Gastroesophageal sphincter (tissue), 3 donors: ENCODE measurements around the gene CALB2.

Experiments
- CTCF ChIP-seq, 4 experiments: fragments of 200-600 bp in 2 of 4; fragments of 450-650 bp in 2 of 4; sonication (generic) in 1 of 4; IDR thresholded peaks; one replicate each; pipeline ENCODE4 v1.5.1; 2017 to 2019; ENCODE audit warnings: antibody characterized with exemption in 4 of 4, mild to moderate bottlenecking in 2 of 4, moderate library complexity in 2 of 4
- POLR2A ChIP-seq, 2 donors: fragments of 450-650 bp; IDR thresholded peaks; one replicate each; pipeline ENCODE4 v1.6.1; 2017; ENCODE audit warnings: antibody characterized with exemption in 2 of 2, mild to moderate bottlenecking in 2 of 2, moderate library complexity in 1 of 2
- POLR2AphosphoS5 ChIP-seq: sonication (generic); formaldehyde crosslinking; IDR thresholded peaks from one replicate; pipeline ENCODE4 v1.6.1; 2017; ENCODE audit warnings: antibody characterized with exemption

GRCh38 chr16:71340406-71340805, 18.1 kb upstream of the CALB2 start:
- no peak for TF ChIP-seq CTCF (IDR thresholded peaks at IDR 0.05)
- TF ChIP-seq POLR2AphosphoS5 = no peak
- TF ChIP-seq POLR2A (IDR thresholded peaks at IDR 0.05) = no peak
